PC-3 (cell line): ENCODE data around the gene KCNQ1. TPM values are rescaled to one million over a fixed set of nuclear protein-coding genes. Genes with fewer than 3 reads are reported as not detected.

ENCODE experiments used
- ATAC-seq: fragments of 200-7000 bp; cut with Tn5 transposase; 2 replicates; pipeline ENCODE4 v1.9.1; 2020; ENCODE audit warnings: mild to moderate bottlenecking, moderate library complexity
- BruUV-seq: library from RNA; stranded (reverse); fragments of 400-500 nt; replicated peaks from 2 replicates; lab custom pipeline; 2021; lab: Mats Ljungman, UMichigan
- CTCF ChIA-PET: fragments of 300-600 bp; sonication (Branson Sonifier 250); formaldehyde crosslinking; loops from one replicate; lab custom pipeline; 2022; ENCODE audit warnings: antibody characterized with exemption; lab: Charles Lee
- POLR2A ChIA-PET: fragments of 300-600 bp; sonication (Branson Sonifier 250); formaldehyde crosslinking; loops from one replicate; lab custom pipeline; 2022; ENCODE audit warnings: antibody characterized with exemption; ENCODE audit not compliant: unreplicated experiment; lab: Charles Lee
- DNase-seq: peaks from one replicate; pipeline ENCODE4 v3.0.0-alpha.2; 2015
- H2AFZ ChIP-seq: fragments of 300-600 bp; sonication (generic); 2 replicates; pipeline ENCODE4 v1.6.0; 2016; ENCODE audit warnings: antibody characterized with exemption, low read length
- H3F3A ChIP-seq: fragments of 300-600 bp; sonication (generic); one replicate; pipeline ENCODE4 v1.6.0; 2017; ENCODE audit warnings: antibody characterized with exemption, low read length, control low read depth, mild to moderate bottlenecking; ENCODE audit not compliant: unreplicated experiment
- H3K27ac ChIP-seq: fragments of 300-600 bp; sonication (generic); 2 replicates; pipeline ENCODE4 v1.5.1; 2016; ENCODE audit warnings: mild to moderate bottlenecking, low read length
- H3K27me3 ChIP-seq: fragments of 300-600 bp; sonication (generic); 2 replicates; pipeline ENCODE4 v1.6.1; 2016; ENCODE audit warnings: low read length, mixed read lengths
- H3K36me3 ChIP-seq: fragments of 300-600 bp; sonication (generic); 2 replicates; pipeline ENCODE4 v1.6.1; 2016; ENCODE audit warnings: low read depth, mixed run types, low read length, mixed read lengths
- H3K4me1 ChIP-seq: fragments of 300-600 bp; sonication (generic); 2 replicates; pipeline ENCODE4 v1.5.1; 2016; ENCODE audit warnings: low read length; ENCODE audit not compliant: insufficient read depth
- H3K4me2 ChIP-seq: fragments of 300-600 bp; sonication (generic); 2 replicates; pipeline ENCODE4 v1.6.0; 2016; ENCODE audit warnings: low read length
- H3K4me3 ChIP-seq: fragments of 300-600 bp; sonication (generic); 2 replicates; pipeline ENCODE4 v1.5.1; 2016; ENCODE audit warnings: mild to moderate bottlenecking, low read length, mixed read lengths
- H3K79me2 ChIP-seq: fragments of 300-600 bp; sonication (generic); 2 replicates; pipeline ENCODE4 v1.6.1; 2017; ENCODE audit warnings: low read length, mixed read lengths
- H3K9ac ChIP-seq: fragments of 300-600 bp; sonication (generic); 2 replicates; pipeline ENCODE4 v1.6.0; 2016; ENCODE audit warnings: mild to moderate bottlenecking, low read length
- H3K9me2 ChIP-seq: fragments of 300-600 bp; sonication (generic); replicated peaks from 2 replicates; pipeline ENCODE4 v1.6.1; 2016; ENCODE audit warnings: mixed run types, low read length, mixed read lengths
- H3K9me3 ChIP-seq: fragments of 300-600 bp; sonication (generic); 2 replicates; pipeline ENCODE4 v1.6.1; 2016; ENCODE audit warnings: low read length, mixed read lengths
- H4K20me1 ChIP-seq: fragments of 300-600 bp; sonication (generic); 2 replicates; pipeline ENCODE4 v1.6.1; 2016; ENCODE audit warnings: low read length, mixed read lengths
- EZH2 ChIP-seq: fragments of 300-600 bp; sonication (generic); IDR thresholded peaks from one replicate; pipeline ENCODE4 v1.6.1; 2017; ENCODE audit warnings: antibody characterized with exemption, mild to moderate bottlenecking, low read length; ENCODE audit not compliant: unreplicated experiment
- EZH2phosphoT487 ChIP-seq: fragments of 300-600 bp; sonication (generic); IDR thresholded peaks from 2 replicates; pipeline ENCODE4 v1.6.1; 2018; ENCODE audit warnings: mild to moderate bottlenecking, antibody characterized with exemption, low read length, borderline replicate concordance
- intact Hi-C: fragments of 100-400 bp; cut with micrococcal nuclease; formaldehyde crosslinking; loops from 2 replicates; pipeline ENCODE4 v1.9.0; 2023
- total RNA-seq: library from RNA; depleted of rRNA; stranded (reverse); fragments of >200 nt; gene quantifications from 2 replicates; pipeline ENCODE4 v1.2.3, GENCODE V29; 2014
- TF ChIP-seq, protein P1 (sequence below): fragments of 300-600 bp; sonication (generic); conservative IDR thresholded peaks from 2 replicates; pipeline ENCODE4 v1.5.1; 2017; ENCODE audit warnings: antibody characterized with exemption, low read depth, mild to moderate bottlenecking, low read length

KCNQ1 gene
- total RNA-seq, 1 experiment from 2014 or later, result 0.40 TPM

GRCh38 chr11:2592559-2593392 lies 148.0 kb downstream of the KCNQ1 start:
- H3K27me3 ChIP-seq, result no peaks in the 10 kb centered on the region
- intact Hi-C loops, result no loop called here
- no peak overlapping the region for H2AFZ ChIP-seq

GRCh38 chr11:2593393-2593950 lies 148.7 kb downstream of the KCNQ1 start:
- no peaks in the 10 kb centered on the region; the same call in 1 of the 2 replicates for H3K9me3 ChIP-seq
- no peaks in the 10 kb centered on the region for H3K79me2 ChIP-seq
- no peak overlapping the region for H3K27ac ChIP-seq
- intact Hi-C loops, result no loop called here
- no peaks in the 10 kb centered on the region for H3F3A ChIP-seq
- H3K9ac ChIP-seq, result no peak overlapping the region
- no peak overlapping the region for H3K4me3 ChIP-seq
- no peak for TF ChIP-seq EZH2
- ATAC-seq (no peak), DNase-seq (no peak)
- H3K4me2 ChIP-seq, result no peak overlapping the region
- no peak overlapping the region for H2AFZ ChIP-seq
- no peaks in the 10 kb centered on the region for H3K9me2 ChIP-seq
- no peaks in the 10 kb centered on the region for H3K27me3 ChIP-seq
- H4K20me1 ChIP-seq, result no peaks in the 10 kb centered on the region
- no TSS peak for BruUV-seq
- POLR2A ChIA-PET, result no interaction called here
- no peaks in the 10 kb centered on the region for H3K36me3 ChIP-seq
- CTCF ChIA-PET, result no interaction called here
- H3K4me1 ChIP-seq, result no peaks in the 10 kb centered on the region

More at GRCh38 chr11:2592559-2593392, 148.0 kb downstream of the KCNQ1 start:
- ChIA-PET POLR2A (no interaction called here), CTCF (no interaction called here)
- Histone ChIP-seq H3F3A (no peaks in the 10 kb centered on the region), H3K9ac (no peak overlapping the region), H3K79me2 (no peaks in the 10 kb centered on the region), H4K20me1 (no peaks in the 10 kb centered on the region), H3K4me3 (no peak overlapping the region), H3K9me2 (no peaks in the 10 kb centered on the region), H3K36me3 (no peaks in the 10 kb centered on the region), H3K9me3 (no peaks in the 10 kb centered on the region), H3K4me1 (no peaks in the 10 kb centered on the region), H3K27ac (no peak overlapping the region), H3K4me2 (no peak overlapping the region)
- TF ChIP-seq EZH2phosphoT487 (no peak), EZH2 (no peak)
- TF ChIP-seq, protein P1, sequence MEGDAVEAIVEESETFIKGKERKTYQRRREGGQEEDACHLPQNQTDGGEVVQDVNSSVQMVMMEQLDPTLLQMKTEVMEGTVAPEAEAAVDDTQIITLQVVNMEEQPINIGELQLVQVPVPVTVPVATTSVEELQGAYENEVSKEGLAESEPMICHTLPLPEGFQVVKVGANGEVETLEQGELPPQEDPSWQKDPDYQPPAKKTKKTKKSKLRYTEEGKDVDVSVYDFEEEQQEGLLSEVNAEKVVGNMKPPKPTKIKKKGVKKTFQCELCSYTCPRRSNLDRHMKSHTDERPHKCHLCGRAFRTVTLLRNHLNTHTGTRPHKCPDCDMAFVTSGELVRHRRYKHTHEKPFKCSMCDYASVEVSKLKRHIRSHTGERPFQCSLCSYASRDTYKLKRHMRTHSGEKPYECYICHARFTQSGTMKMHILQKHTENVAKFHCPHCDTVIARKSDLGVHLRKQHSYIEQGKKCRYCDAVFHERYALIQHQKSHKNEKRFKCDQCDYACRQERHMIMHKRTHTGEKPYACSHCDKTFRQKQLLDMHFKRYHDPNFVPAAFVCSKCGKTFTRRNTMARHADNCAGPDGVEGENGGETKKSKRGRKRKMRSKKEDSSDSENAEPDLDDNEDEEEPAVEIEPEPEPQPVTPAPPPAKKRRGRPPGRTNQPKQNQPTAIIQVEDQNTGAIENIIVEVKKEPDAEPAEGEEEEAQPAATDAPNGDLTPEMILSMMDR, result no peak
- no peak for DNase-seq
- no TSS peak for BruUV-seq
- no peak for ATAC-seq

DNA sequence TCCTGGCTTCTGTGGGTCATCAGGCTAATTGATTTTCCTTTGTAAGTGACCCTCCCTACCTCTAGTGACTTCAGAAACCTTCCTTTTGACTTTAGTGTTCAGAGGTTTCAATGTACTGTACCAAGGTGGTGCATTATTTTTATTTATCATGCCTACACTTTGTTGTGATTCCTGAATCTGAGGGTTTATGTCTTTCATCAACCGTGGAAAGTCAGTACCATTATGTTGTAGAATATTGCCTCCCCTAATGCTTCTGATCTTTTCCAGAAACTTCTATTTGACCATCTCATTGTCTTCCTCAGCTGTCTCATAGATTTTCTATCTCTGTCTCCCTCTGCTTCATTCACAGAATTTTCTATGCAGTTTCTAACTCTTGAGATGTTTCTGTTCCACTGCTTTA lies 149.5 kb downstream of the KCNQ1 start:
- CTCF ChIA-PET, result no interaction called here
- Histone ChIP-seq H3K27ac (no peak overlapping the region), H3K79me2 (no peaks in the 10 kb centered on the region), H3K27me3 (no peaks in the 10 kb centered on the region), H3K9me2 (no peaks in the 10 kb centered on the region), H3K36me3 (no peaks in the 10 kb centered on the region), H2AFZ (no peak overlapping the region), H3K9ac (no peak overlapping the region), H3K4me3 (no peak overlapping the region), H4K20me1 (no peaks in the 10 kb centered on the region), H3K9me3 (no peaks in the 10 kb centered on the region; the same call in 1 of the 2 replicates), H3K4me2 (no peak overlapping the region), H3K4me1 (no peaks in the 10 kb centered on the region), H3F3A (no peaks in the 10 kb centered on the region)
- ATAC-seq, result no peak
- TF ChIP-seq, protein P1, result no peak
- TF ChIP-seq EZH2 (no peak), EZH2phosphoT487 (no peak)
- BruUV-seq, result no TSS peak
- intact Hi-C loops, result no loop called here
- DNase-seq, result no peak
- POLR2A ChIA-PET, result no interaction called here
